ENCODE results near the gene PNMA6F. TPM values are rescaled to one million over a fixed set of nuclear protein-coding genes. Genes with fewer than 3 reads are reported as not detected.

The PNMA6F gene
- total and polyA plus RNA-seq, 2 of the 8 experiments (the other 6 are each of a cell fraction or from before 2014, with no cell fraction given) = 0.12 to 0.22 TPM

DNA sequence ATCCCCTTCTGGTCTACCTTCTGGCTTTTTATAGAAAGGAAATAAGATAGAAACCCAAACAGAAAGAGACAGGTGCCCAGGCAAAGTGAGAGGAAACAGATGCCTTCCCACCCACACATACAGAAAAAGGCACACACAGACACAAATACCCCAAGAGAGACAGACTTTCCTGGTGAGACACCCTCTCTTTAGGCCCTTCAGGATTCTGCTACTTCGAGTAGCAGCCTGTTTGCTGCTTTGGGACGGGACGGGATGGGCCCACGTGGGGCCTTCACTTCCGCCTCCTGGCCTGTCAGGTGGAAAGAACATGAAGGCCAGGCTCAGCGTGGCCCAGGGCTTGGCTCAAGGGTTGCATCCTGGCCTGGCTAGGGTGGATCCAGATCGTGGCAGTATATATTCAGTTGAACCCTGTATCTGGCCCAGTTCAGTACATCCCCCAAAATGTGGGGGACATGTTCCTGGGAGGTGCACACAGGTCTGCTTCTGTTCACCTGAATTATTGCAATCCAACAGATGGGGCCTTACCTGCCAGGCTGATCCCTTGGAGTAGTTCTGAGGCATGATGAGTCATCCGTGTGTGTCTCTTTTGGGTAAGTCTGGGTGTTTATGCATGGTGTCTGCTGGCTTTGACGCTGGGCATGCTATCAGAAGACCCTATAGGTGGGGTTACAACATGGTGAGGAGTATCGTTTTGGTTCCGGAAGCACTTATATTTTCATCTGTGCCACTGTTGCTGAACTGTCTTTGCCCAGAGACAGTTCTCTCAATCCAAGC is 14.7 kb upstream of the PNMA6F start:
- Histone ChIP-seq H3K23me2 (ENCODE audit: low read depth, low read length) (no peaks in the 10 kb centered on the region; the same call in 1 of the 2 replicates), H2BK12ac (ENCODE audit: low read depth, low read length) (no peak overlapping the region), H2BK15ac (ENCODE audit: low read length) (no peak overlapping the region), H3K14ac (ENCODE audit: insufficient read length) (no peak overlapping the region), H3K79me1 (ENCODE audit: low read depth, low read length) (peaks cover 2% of the 10 kb centered on the region; the same call in 1 of the 2 replicates), H4K5ac (ENCODE audit: insufficient read length, low read depth, low read length) (no peak overlapping the region), H3K27ac (ENCODE audit: low read depth, low read length) (no peak overlapping the region), H3K23ac (ENCODE audit: insufficient read length) (no peak overlapping the region), H2BK120ac (replicated peaks; ENCODE audit: low read depth, low read length) (no peak overlapping the region), H3K4ac (replicated peaks; ENCODE audit: insufficient read length, low read depth, low read length) (no peak overlapping the region), H4K20me1 (replicated peaks in 1 of 2; ENCODE audit: control insufficient read depth in 1 of 2, insufficient read depth in 2 of 2, low read length in 2 of 2) (peaks cover 0 to 2% of the 10 kb centered on the region in 2 experiments), H3K4me2 (ENCODE audit: insufficient read depth in 1 of 2, low read depth in 2 of 2, low read length in 2 of 2) (peak overlapping the region in 1 of 2 experiments; percentile 60; a peak in 1 of 4 replicates), H2BK20ac (ENCODE audit: low read length) (no peak overlapping the region), H3K9ac (replicated peaks in 1 of 4; ENCODE audit: extremely low read depth in 1 of 4, low read depth in 3 of 4, low read length in 3 of 4) (no peak overlapping the region), H3K4me3 (ENCODE audit: extremely low read depth in 1 of 4, insufficient read depth in 2 of 4, low read depth in 3 of 4, low read length in 4 of 4) (no peak overlapping the region), H3K36me3 (ENCODE audit: control insufficient read depth in 2 of 4, insufficient read depth in 4 of 4, low read length in 3 of 4) (peaks cover 0 to 15% (median 0%) of the 10 kb centered on the region in 4 experiments; a peak in 1 of 8 replicates), H3K9me3 (ENCODE audit: insufficient read depth in 2 of 2, low read depth in 1 of 2, low read length in 1 of 2) (no peaks in the 10 kb centered on the region), H2AFZ (ENCODE audit: low read length) (no peak overlapping the region), H4K91ac (replicated peaks; ENCODE audit: insufficient read length, low read length) (no peak overlapping the region), H2BK5ac (ENCODE audit: low read depth, low read length) (no peak overlapping the region), H3K56ac (replicated peaks; ENCODE audit: insufficient read length, low read depth, low read length) (no peak overlapping the region), H3K18ac (ENCODE audit: extremely low read depth, low read length) (no peak overlapping the region), H4K8ac (ENCODE audit: extremely low read depth, insufficient read depth, low read length) (no peak overlapping the region), H3K27me3 (replicated peaks in 1 of 4; ENCODE audit: control insufficient read depth in 3 of 4, extremely low read depth in 1 of 4, insufficient read depth in 3 of 4, low read length in 3 of 4) (no peaks in the 10 kb centered on the region), H2AK5ac (ENCODE audit: low read depth, low read length) (no peak overlapping the region), H3K79me2 (ENCODE audit: control insufficient read depth in 1 of 2, insufficient read depth in 2 of 2, low read length in 2 of 2) (peaks cover 0 to 5% of the 10 kb centered on the region in 2 experiments; a peak in 2 of 4 replicates), H3K4me1 (replicated peaks in 1 of 4; ENCODE audit: control insufficient read depth in 3 of 4, insufficient read depth in 4 of 4, low read length in 3 of 4) (peaks cover 0 to 6% (median 0%) of the 10 kb centered on the region in 4 experiments; a peak in 1 of 7 replicates)
- WGBS, 2 experiments (ENCODE audit: extremely low coverage in 1 of 2, insufficient coverage in 1 of 2, insufficient read length in 1 of 2, insufficient replicate concordance in 2 of 2, low coverage in 1 of 2, low lambda C conversion rate in 2 of 2, missing lambda C conversion rate in 1 of 2) = 75% methylated on average over 7 of the region's 11 CpGs; no CpG with 5 or more reads in 1 of the 2 experiments
- FAIRE-seq = no peak
- DNase-seq (ENCODE audit: low read depth in 1 of 2, low spot score in 2 of 2) = no peak
- ChIA-PET CTCF (ENCODE audit: partially characterized antibody) (no interaction called here), POLR2A (ENCODE audit: partially characterized antibody) (interaction anchor here (2.9 kb wide), 1 partner anchor 14 kb away, joined by 9 read pairs; no protein-coding TSS in a partner anchor)
- TF ChIP-seq ASH2L (IDR thresholded peaks at IDR 0.05; ENCODE audit: low read length) (no peak), CREB1 (IDR thresholded peaks at IDR 0.05) (no peak), POLR2AphosphoS5 (IDR thresholded peaks at IDR 0.05; ENCODE audit: low read depth, low read length) (no peak), EGR1 (IDR thresholded peaks at IDR 0.05; ENCODE audit: borderline replicate concordance, low read depth, low read length) (no peak), CBX8 (IDR thresholded peaks at IDR 0.05; ENCODE audit: borderline replicate concordance, low read depth, low read length) (no peak), SIX5 (IDR thresholded peaks at IDR 0.05; ENCODE audit: low read depth, low read length) (no peak), SP4 (IDR thresholded peaks at IDR 0.05; ENCODE audit: low read length) (no peak), TCF12 (IDR thresholded peaks at IDR 0.05; ENCODE audit: low read depth, low read length) (no peak)
- TF ChIP-seq, protein P1, sequence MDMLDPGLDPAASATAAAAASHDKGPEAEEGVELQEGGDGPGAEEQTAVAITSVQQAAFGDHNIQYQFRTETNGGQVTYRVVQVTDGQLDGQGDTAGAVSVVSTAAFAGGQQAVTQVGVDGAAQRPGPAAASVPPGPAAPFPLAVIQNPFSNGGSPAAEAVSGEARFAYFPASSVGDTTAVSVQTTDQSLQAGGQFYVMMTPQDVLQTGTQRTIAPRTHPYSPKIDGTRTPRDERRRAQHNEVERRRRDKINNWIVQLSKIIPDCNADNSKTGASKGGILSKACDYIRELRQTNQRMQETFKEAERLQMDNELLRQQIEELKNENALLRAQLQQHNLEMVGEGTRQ (IDR thresholded peaks at IDR 0.05; ENCODE audit: low read length) = no peak

Data from H1 (cell line).